HepG2 (cell line): ENCODE measurements around the gene TMEM219. TPM values are rescaled to one million over a fixed set of nuclear protein-coding genes. Genes with fewer than 3 reads are reported as not detected.
A peak's percentile ranks its signal among the peaks of the same experiment; 100 is the strongest.

Experiments used
- ATAC-seq: fragments of 200-7000 bp; cut with Tn5 transposase; 3 replicates; pipeline ENCODE4 v1.9.1; 2020; ENCODE audit warnings: mild to moderate bottlenecking, moderate library complexity
- BruUV-seq: library from RNA; stranded (reverse); fragments of 400-500 nt; replicated peaks from 2 replicates; lab custom pipeline; 2021; lab: Mats Ljungman, UMichigan
- CTCF ChIA-PET: fragments of 300-600 bp; formaldehyde crosslinking; extraction: SDS; loops from one replicate; lab custom pipeline; 2021; ENCODE audit warnings: low total read pairs, inconsistent platforms, low intra/inter-chr PET ratio; lab: Yijun Ruan, JAX
- POLR2A ChIA-PET: fragments of 350-600 bp; sonication (Branson Sonifier 250); formaldehyde crosslinking; loops from one replicate; lab custom pipeline; 2020; ENCODE audit warnings: antibody characterized with exemption, inconsistent platforms; lab: Yijun Ruan, JAX
- DNase-seq: peaks from one replicate; pipeline ENCODE4 v3.0.0-alpha.2; 2015; ENCODE audit warnings: low spot score
- FAIRE-seq: peaks from 3 replicates; lab custom pipeline; 2011; peaks lifted over from hg19 to GRCh38; lab: Jason Lieb, UNC
- H2AFZ ChIP-seq: one replicate; pipeline ENCODE4 v1.6.1; 2011; ENCODE audit warnings: low read length, inconsistent platforms
- H3K27ac ChIP-seq: fragments of 300-600 bp; 3 replicates; pipeline ENCODE4 v1.8.0; 2011; ENCODE audit warnings: mixed run types, mild to moderate bottlenecking, mixed read lengths, low read length, inconsistent platforms; ENCODE audit not compliant: insufficient read depth; ENCODE audit errors: extremely low read length
- H3K27me3 ChIP-seq, 2 experiments: fragments of 200-600 bp in 1 of 2; 2 replicates in 1 of 2; 3 replicates in 1 of 2; pipeline versions ENCODE4 v1.6.0 to v1.8.0; 2011; ENCODE audit warnings: low read length in 2 of 2, mild to moderate bottlenecking in 2 of 2, moderate library complexity in 2 of 2, inconsistent platforms in 1 of 2; ENCODE audit not compliant: insufficient read depth in 2 of 2, control insufficient read depth in 1 of 2
- H3K36me3 ChIP-seq, 2 experiments: fragments of 200-600 bp in 1 of 2; replicated peaks in 1 of 2; 2 replicates in 1 of 2; 3 replicates in 1 of 2; pipeline versions ENCODE4 v1.5.1 to v1.8.0; 2011; ENCODE audit warnings: low read length in 2 of 2, inconsistent platforms in 1 of 2; ENCODE audit not compliant: insufficient read depth in 2 of 2, control insufficient read depth in 1 of 2
- H3K4me1 ChIP-seq: 2 replicates; pipeline ENCODE4 v1.5.1; 2012; ENCODE audit warnings: low read length, inconsistent platforms; ENCODE audit not compliant: insufficient read depth
- H3K4me2 ChIP-seq: 2 replicates; pipeline ENCODE4 v1.6.0; 2011; ENCODE audit warnings: low read depth, low read length, inconsistent platforms
- H3K4me3 ChIP-seq, 3 experiments: fragments of 200-600 bp in 1 of 3; sonication (generic), shearing (Covaris generic) in 1 of 3; replicated peaks in 1 of 3; 2 replicates each; pipeline ENCODE4 v1.5.1; 2011 to 2016; ENCODE audit warnings: low read length in 3 of 3, inconsistent platforms in 2 of 3, low read depth in 2 of 3, mild to moderate bottlenecking in 2 of 3, control low read depth in 1 of 3, mixed read lengths in 1 of 3; ENCODE audit not compliant: insufficient read depth in 1 of 3
- H3K79me2 ChIP-seq: one replicate; pipeline ENCODE4 v1.6.1; 2011; ENCODE audit warnings: low read length, inconsistent platforms; ENCODE audit not compliant: insufficient read depth
- H3K9ac ChIP-seq: 2 replicates; pipeline ENCODE4 v1.6.0; 2011; ENCODE audit warnings: mild to moderate bottlenecking, low read depth, low read length, inconsistent platforms; ENCODE audit not compliant: insufficient read depth
- H3K9me3 ChIP-seq: 2 replicates; pipeline ENCODE4 v1.5.1; 2012; ENCODE audit warnings: mild to moderate bottlenecking, low read length
- H4K20me1 ChIP-seq: 2 replicates; pipeline ENCODE4 v1.6.0; 2011; ENCODE audit warnings: inconsistent platforms, mild to moderate bottlenecking, low read length, moderate library complexity; ENCODE audit not compliant: insufficient read depth
- CEBPB ChIP-seq: IDR thresholded peaks from 2 replicates; pipeline ENCODE4 v1.6.1; 2011; ENCODE audit warnings: low read depth, low read length, improper control_type of control experiment, borderline replicate concordance
- IKZF4 ChIP-seq: sonication (generic); formaldehyde crosslinking; IDR thresholded peaks from 2 replicates; pipeline ENCODE4 v1.5.1; 2020; ENCODE audit warnings: borderline replicate concordance, mild to moderate bottlenecking, low read depth, missing genetic modification reagents; ENCODE audit errors: not compliant biosample characterization
- MZF1 ChIP-seq: sonication (generic); formaldehyde crosslinking; IDR thresholded peaks from 2 replicates; pipeline ENCODE4 v1.8.1; 2023; ENCODE audit warnings: mild to moderate bottlenecking, missing genetic modification reagents, borderline replicate concordance
- NFYC ChIP-seq: IDR thresholded peaks from 2 replicates; pipeline ENCODE4 v1.6.1; 2016; ENCODE audit warnings: missing genetic modification reagents, missing compliant biosample characterization
- NR1H2 ChIP-seq: sonication (generic); formaldehyde crosslinking; IDR thresholded peaks from 2 replicates; pipeline ENCODE4 v1.8.1; 2022; ENCODE audit warnings: low read depth, missing genetic modification reagents, borderline replicate concordance
- ZNF768 ChIP-seq: sonication (generic); formaldehyde crosslinking; IDR thresholded peaks from 2 replicates; pipeline ENCODE4 v1.4.0; 2020; ENCODE audit warnings: missing genetic modification reagents
- WGBS: methylation state at CpG from one replicate; pipeline ENCODE4 v1.1.6; 2017; ENCODE audit warnings: low lambda C conversion rate; 5-methylcytosine and 5-hydroxymethylcytosine counted together
- in situ Hi-C: cut with HindIII; loops from 2 replicates; pipeline ENCODE4 v1.10.0; 2017; ENCODE audit warnings: low pct_unique_long_range_greater_than_20kb; ENCODE audit not compliant: extremely low pct_ligation_motif_present
- intact Hi-C: fragments of 100-400 bp; cut with micrococcal nuclease; formaldehyde crosslinking; loops from one replicate; pipeline ENCODE4 v1.10.0; 2022; ENCODE audit not compliant: unreplicated experiment
- polyA plus RNA-seq, 8 experiments: library from polyadenylated mRNA; depleted of rRNA in 3 of 8; stranded (reverse) in 7 of 8; unstranded in 1 of 8; fragments of >200 nt; fragmentation: Illumina TruSeq in 4 of 8; extraction: Trizol in 4 of 8; gene quantifications; 2 replicates each; pipeline versions ENCODE4 v1.2.1 to v1.2.3, GENCODE V29; 2011 to 2016; ENCODE audit warnings: low read depth in 4 of 8, missing spikeins in 1 of 8, mixed read lengths in 1 of 8; ENCODE audit not compliant: insufficient read depth in 1 of 8
- total RNA-seq, 5 experiments: library from RNA; depleted of rRNA; stranded (reverse); fragments of >200 nt; fragmentation: Illumina TruSeq; extraction: Trizol; gene quantifications; 2 replicates each; pipeline ENCODE4 v1.2.3, GENCODE V29; 2016; ENCODE audit warnings: low read depth in 1 of 5
- TF ChIP-seq, protein P1 (sequence below): sonication (generic); formaldehyde crosslinking; IDR thresholded peaks from 2 replicates; pipeline ENCODE4 v1.8.0; 2022; ENCODE audit warnings: low read depth, missing genetic modification reagents
- TF ChIP-seq, protein P2 (sequence below): IDR thresholded peaks from 2 replicates; pipeline ENCODE4 v1.6.1; 2018; ENCODE audit warnings: missing genetic modification reagents
- TF ChIP-seq, protein P3 (sequence below): sonication (generic); formaldehyde crosslinking; IDR thresholded peaks from 2 replicates; pipeline ENCODE4 v1.5.0; 2020; ENCODE audit warnings: mild to moderate bottlenecking, low read depth, missing genetic modification reagents, borderline replicate concordance
- TF ChIP-seq, protein P4 (sequence below): sonication (generic); formaldehyde crosslinking; conservative IDR thresholded peaks from 2 replicates; pipeline ENCODE4 v1.4.0; 2020; ENCODE audit warnings: missing genetic modification reagents
- TF ChIP-seq, protein P5 (sequence below): sonication (generic); formaldehyde crosslinking; IDR thresholded peaks from 2 replicates; pipeline ENCODE4 v1.4.0; 2020; ENCODE audit warnings: mild to moderate bottlenecking, missing genetic modification reagents
- TF ChIP-seq, protein P6 (sequence below): sonication (generic); formaldehyde crosslinking; IDR thresholded peaks from 2 replicates; pipeline ENCODE4 v1.4.0; 2020; ENCODE audit warnings: missing genetic modification reagents

Gene TMEM219
- total and polyA plus RNA-seq, 2 of the 13 experiments (the other 11 are each of a cell fraction or from before 2014, with no cell fraction given) = 105 to 115 TPM

DNA sequence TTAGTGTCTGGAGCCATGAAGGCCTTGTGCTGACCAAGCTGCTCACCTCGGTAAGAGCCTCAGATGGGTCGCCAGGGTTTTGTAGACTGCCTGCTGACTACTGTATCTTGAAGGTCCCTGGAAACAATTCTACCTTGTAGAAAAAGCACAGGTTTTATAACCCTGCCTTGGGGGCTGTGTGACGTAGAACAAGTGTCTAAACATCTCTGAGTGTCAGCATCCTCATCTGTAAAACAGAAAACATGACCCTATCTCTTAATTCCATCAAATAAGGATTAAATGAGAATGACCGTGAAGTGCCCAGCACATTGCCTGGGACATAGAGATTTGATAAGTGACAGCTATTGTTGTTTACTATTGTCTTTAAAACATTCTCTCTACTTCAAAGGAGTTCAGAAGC, 6.3 kb downstream of the TMEM219 start:
- H3K27me3 ChIP-seq = no peaks in the 10 kb centered on the region
- ChIA-PET POLR2A (no interaction called here), CTCF (no interaction called here)
- no peak overlapping the region for H3K4me3 ChIP-seq
- WGBS = over 99% methylated on average over 4 of the region's 4 CpGs
- no TSS peak for BruUV-seq
- peaks cover 34% of the 10 kb centered on the region for H3K4me1 ChIP-seq
- ATAC-seq = no peak
- H2AFZ ChIP-seq = no peak overlapping the region
- in situ Hi-C loops = no loop called here
- no peak overlapping the region for H3K27ac ChIP-seq
- intact Hi-C loops = no loop called here
- no peak for FAIRE-seq
- peaks cover 13 to 15% of the 10 kb centered on the region in 2 experiments for H3K36me3 ChIP-seq
- no peak overlapping the region for H3K9ac ChIP-seq
- TF ChIP-seq, protein P1, sequence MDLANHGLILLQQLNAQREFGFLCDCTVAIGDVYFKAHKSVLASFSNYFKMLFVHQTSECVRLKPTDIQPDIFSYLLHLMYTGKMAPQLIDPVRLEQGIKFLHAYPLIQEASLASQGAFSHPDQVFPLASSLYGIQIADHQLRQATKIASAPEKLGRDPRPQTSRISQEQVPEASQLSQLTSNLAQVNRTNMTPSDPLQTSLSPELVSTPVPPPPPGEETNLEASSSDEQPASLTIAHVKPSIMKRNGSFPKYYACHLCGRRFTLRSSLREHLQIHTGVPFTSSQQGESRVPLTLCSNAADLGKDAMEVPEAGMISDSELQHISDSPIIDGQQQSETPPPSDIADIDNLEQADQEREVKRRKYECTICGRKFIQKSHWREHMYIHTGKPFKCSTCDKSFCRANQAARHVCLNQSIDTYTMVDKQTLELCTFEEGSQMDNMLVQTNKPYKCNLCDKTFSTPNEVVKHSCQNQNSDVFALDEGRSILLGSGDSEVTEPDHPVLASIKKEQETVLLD = 0 out of 2 replicates have a peak, but pooled peaks have one; percentile 31
- TF ChIP-seq, protein P2, sequence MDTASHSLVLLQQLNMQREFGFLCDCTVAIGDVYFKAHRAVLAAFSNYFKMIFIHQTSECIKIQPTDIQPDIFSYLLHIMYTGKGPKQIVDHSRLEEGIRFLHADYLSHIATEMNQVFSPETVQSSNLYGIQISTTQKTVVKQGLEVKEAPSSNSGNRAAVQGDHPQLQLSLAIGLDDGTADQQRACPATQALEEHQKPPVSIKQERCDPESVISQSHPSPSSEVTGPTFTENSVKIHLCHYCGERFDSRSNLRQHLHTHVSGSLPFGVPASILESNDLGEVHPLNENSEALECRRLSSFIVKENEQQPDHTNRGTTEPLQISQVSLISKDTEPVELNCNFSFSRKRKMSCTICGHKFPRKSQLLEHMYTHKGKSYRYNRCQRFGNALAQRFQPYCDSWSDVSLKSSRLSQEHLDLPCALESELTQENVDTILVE (CRISPR knock-in tag) = no peak
- TF ChIP-seq ZNF768 (CRISPR knock-in tag) = peak; percentile 59; the same call in 1 of the 2 replicates
- H3K79me2 ChIP-seq = no peaks in the 10 kb centered on the region
- no peak for DNase-seq
- no peaks in the 10 kb centered on the region for H3K9me3 ChIP-seq
- no peaks in the 10 kb centered on the region for H4K20me1 ChIP-seq
- no peak overlapping the region for H3K4me2 ChIP-seq

DNA sequence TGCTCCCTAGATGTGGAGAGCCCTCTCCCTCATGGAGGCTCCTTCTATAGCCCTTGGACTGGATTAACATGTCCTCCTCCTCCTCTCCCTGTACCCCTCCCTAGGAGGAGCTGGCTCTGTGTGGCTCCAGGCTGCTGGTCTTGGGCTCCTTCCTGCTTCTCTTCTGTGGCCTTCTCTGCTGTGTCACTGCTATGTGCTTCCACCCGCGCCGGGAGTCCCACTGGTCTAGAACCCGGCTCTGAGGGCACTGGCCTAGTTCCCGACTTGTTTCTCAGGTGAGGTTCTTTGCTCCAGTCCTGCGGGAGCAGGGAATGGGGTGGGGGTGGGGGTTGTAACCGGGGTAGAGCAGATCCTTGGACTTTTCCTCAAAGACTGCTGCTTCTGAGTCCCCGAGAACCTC, 9.4 kb downstream of the TMEM219 start:
- Histone ChIP-seq H3K27me3 (no peaks in the 10 kb centered on the region; a peak in 1 of 5 replicates), H3K4me1 (peaks cover 23% of the 10 kb centered on the region), H3K4me3 (no peak overlapping the region), H3K4me2 (no peak overlapping the region), H4K20me1 (peaks cover 18% of the 10 kb centered on the region), H3K36me3 (peaks cover 13 to 15% of the 10 kb centered on the region in 2 experiments), H3K27ac (no peak overlapping the region), H3K9ac (no peak overlapping the region), H2AFZ (no peak overlapping the region), H3K9me3 (no peaks in the 10 kb centered on the region), H3K79me2 (peaks cover 25% of the 10 kb centered on the region)
- intact Hi-C loops (no loop called here), in situ Hi-C loops (no loop called here)
- POLR2A ChIA-PET = no interaction called here
- BruUV-seq = no TSS peak
- no peak for ATAC-seq
- CTCF ChIA-PET = no interaction called here
- WGBS = 91% methylated on average over 8 of the region's 8 CpGs
- FAIRE-seq = no peak
- DNase-seq = no peak
- TF ChIP-seq, protein P3, sequence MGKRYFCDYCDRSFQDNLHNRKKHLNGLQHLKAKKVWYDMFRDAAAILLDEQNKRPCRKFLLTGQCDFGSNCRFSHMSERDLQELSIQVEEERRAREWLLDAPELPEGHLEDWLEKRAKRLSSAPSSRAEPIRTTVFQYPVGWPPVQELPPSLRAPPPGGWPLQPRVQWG (CRISPR knock-in tag) = no peak
- no peak for TF ChIP-seq CEBPB
- TF ChIP-seq, protein P4, sequence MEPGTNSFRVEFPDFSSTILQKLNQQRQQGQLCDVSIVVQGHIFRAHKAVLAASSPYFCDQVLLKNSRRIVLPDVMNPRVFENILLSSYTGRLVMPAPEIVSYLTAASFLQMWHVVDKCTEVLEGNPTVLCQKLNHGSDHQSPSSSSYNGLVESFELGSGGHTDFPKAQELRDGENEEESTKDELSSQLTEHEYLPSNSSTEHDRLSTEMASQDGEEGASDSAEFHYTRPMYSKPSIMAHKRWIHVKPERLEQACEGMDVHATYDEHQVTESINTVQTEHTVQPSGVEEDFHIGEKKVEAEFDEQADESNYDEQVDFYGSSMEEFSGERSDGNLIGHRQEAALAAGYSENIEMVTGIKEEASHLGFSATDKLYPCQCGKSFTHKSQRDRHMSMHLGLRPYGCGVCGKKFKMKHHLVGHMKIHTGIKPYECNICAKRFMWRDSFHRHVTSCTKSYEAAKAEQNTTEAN = no peak
- TF ChIP-seq NR1H2 = no peak
- TF ChIP-seq, protein P5, sequence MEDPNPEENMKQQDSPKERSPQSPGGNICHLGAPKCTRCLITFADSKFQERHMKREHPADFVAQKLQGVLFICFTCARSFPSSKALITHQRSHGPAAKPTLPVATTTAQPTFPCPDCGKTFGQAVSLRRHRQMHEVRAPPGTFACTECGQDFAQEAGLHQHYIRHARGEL (CRISPR knock-in tag) = no peak
- no peak for TF ChIP-seq IKZF4
- no peak for TF ChIP-seq NFYC (CRISPR knock-in tag)
- no peak for TF ChIP-seq MZF1 (CRISPR knock-in tag)
- TF ChIP-seq, protein P6, sequence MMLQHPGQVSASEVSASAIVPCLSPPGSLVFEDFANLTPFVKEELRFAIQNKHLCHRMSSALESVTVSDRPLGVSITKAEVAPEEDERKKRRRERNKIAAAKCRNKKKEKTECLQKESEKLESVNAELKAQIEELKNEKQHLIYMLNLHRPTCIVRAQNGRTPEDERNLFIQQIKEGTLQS (CRISPR knock-in tag) = no peak
